GM13976 (cell line): ENCODE data around the gene GLCCI1.
"Not testable (repeated sequence)": the region's sequence is repeated elsewhere in the genome, so short reads cannot be mapped to it uniquely, and the experiment has no call there.

Experiments used
- DNase-seq: peaks from one replicate; pipeline ENCODE4 v3.0.0; 2012; ENCODE audit warnings: low spot score
- in situ Hi-C: fragments of 300-500 bp; cut with MboI; formaldehyde crosslinking; loops from one replicate; pipeline ENCODE4 v1.12.0; 2022; ENCODE audit warnings: low sequenced_read_pairs, mixed read lengths, inconsistent platforms; ENCODE audit not compliant: unreplicated experiment
- TF ChIP-seq, protein P1 (sequence below): IDR thresholded peaks from 2 replicates; pipeline ENCODE4 v1.5.1; 2012; ENCODE audit warnings: borderline replicate concordance, mild to moderate bottlenecking; ENCODE audit not compliant: insufficient read depth; ENCODE audit errors: extremely low read depth, missing control alignments, control extremely low read depth

The GLCCI1 gene

GRCh38 chr7:7990441-7990761, 21.8 kb downstream of the GLCCI1 start:
- DNase-seq = no peak
- in situ Hi-C loops = no loop called here
- TF ChIP-seq, protein P1, sequence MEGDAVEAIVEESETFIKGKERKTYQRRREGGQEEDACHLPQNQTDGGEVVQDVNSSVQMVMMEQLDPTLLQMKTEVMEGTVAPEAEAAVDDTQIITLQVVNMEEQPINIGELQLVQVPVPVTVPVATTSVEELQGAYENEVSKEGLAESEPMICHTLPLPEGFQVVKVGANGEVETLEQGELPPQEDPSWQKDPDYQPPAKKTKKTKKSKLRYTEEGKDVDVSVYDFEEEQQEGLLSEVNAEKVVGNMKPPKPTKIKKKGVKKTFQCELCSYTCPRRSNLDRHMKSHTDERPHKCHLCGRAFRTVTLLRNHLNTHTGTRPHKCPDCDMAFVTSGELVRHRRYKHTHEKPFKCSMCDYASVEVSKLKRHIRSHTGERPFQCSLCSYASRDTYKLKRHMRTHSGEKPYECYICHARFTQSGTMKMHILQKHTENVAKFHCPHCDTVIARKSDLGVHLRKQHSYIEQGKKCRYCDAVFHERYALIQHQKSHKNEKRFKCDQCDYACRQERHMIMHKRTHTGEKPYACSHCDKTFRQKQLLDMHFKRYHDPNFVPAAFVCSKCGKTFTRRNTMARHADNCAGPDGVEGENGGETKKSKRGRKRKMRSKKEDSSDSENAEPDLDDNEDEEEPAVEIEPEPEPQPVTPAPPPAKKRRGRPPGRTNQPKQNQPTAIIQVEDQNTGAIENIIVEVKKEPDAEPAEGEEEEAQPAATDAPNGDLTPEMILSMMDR = no peak

GRCh38 chr7:7992506-7992905, 23.9 kb downstream of the GLCCI1 start:
- DNase-seq = no peak
- TF ChIP-seq, protein P1 = no peak

GRCh38 chr7:7995348-7995747, 26.8 kb downstream of the GLCCI1 start:
- DNase-seq, in situ Hi-C loops: not testable (repeated sequence)

More at GRCh38 chr7:7992506-7992905, 23.9 kb downstream of the GLCCI1 start:
- in situ Hi-C loops = no loop called here

DNA sequence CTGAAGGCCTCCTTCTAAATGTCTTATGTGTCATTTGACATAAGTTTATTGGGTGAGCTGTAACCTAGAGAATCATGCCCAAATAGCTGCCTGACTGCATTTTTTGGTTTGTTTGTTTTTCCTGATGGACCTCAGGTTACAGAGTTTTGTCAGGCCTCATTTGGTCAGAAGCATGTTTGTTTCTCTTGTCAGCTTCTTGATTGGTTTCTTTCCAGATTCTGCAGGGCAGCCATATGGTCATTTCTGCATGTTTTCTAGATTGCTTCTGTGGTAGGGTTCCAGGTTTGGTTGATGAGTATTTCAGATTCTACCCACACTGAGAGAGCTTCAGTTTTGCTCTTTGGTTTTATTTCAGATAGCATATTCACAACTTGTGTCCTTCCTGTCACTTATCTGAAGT, 28.0 kb downstream of the GLCCI1 start:
- in situ Hi-C loops = no loop called here
- no peak for DNase-seq
- TF ChIP-seq, protein P1 = no peak

GRCh38 chr7:8000315-8000941, 31.8 kb downstream of the GLCCI1 start:
- in situ Hi-C loops = no loop called here
- no peak for DNase-seq
- TF ChIP-seq, protein P1 = no peak

DNA sequence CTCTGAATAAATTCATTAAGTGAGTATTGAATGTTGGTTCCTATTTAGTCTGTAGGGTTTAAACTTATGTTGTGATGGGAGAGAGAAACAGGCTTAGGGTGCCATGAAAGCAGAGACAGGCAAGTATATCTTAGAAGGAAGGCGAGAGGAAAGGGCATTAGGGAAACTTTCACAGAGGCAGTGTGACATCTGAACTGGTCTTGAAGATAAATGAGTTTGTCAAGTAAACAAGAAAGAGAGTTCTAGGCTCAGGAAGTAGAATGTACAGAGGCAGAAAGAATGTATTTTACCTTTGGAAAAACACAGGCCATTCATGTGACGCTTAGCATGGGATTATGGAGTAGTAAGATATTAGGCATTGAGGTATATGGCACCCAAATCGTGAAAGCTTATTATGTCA, 34.5 kb downstream of the GLCCI1 start:
- DNase-seq = no peak
- TF ChIP-seq, protein P1 = no peak
- in situ Hi-C loops = no loop called here

GRCh38 chr7:8005279-8005678, 36.7 kb downstream of the GLCCI1 start:
- no peak for DNase-seq
- in situ Hi-C loops = no loop called here
- TF ChIP-seq, protein P1 = no peak
